ENCODE data around the gene RERE. TPM values are rescaled to one million over a fixed set of nuclear protein-coding genes. Genes with fewer than 3 reads are reported as not detected.

Gene RERE
- total RNA-seq, 1 donor: 55.0 TPM

GRCh38 chr1:8303141-8303540 lies 514.3 kb downstream of the RERE start:
- no peak for TF ChIP-seq CTCF (IDR thresholded peaks at IDR 0.05; ENCODE audit: extremely low read depth, low read depth, low read length)
- Histone ChIP-seq H3K4me2 (ENCODE audit: insufficient read depth, low read length) (peak overlapping the region; percentile 67), H3K9me3 (ENCODE audit: low read depth, low read length) (no peaks in the 10 kb centered on the region), H3K4me1 (ENCODE audit: insufficient read depth, low read length) (peaks cover 7% of the 10 kb centered on the region), H3K27me3 (ENCODE audit: insufficient read depth, low read length) (no peaks in the 10 kb centered on the region), H3K36me3 (ENCODE audit: insufficient read depth, low read length) (no peaks in the 10 kb centered on the region), H3K79me2 (ENCODE audit: insufficient read depth, low read length) (no peaks in the 10 kb centered on the region), H4K20me1 (ENCODE audit: insufficient read depth, low read length) (no peaks in the 10 kb centered on the region), H2AFZ (ENCODE audit: low read length) (no peak overlapping the region), H3K4me3 (ENCODE audit: insufficient read depth, low read length) (no peak overlapping the region), H3K27ac (ENCODE audit: low read depth, low read length) (no peak overlapping the region)
- peak; percentile 1 for DNase-seq (ENCODE audit: insufficient read length, low spot score, missing footprints)

Small RNA genes within 50 kb of the gene (small RNA-seq; reads per million reads assigned to genes)
- gene MIR6728 (not detected), gene RF00019 (not detected), gene RF00599 (not detected)

Other genes starting within 250 kb of the RERE start
- 1,079 and 1,591 TPM in 2 replicates for gene ENO1, start 61.0 kb upstream of the RERE start, total RNA-seq
- gene CA6, start 128.2 kb upstream of the RERE start, total RNA-seq: not detected in 2 replicates
- not detected in 2 replicates for gene SLC2A7, start 208.8 kb upstream of the RERE start, total RNA-seq

Data from osteoblast (primary cell).